ENCODE results near the gene LTF.
A peak's percentile ranks its signal among the peaks of the same experiment; 100 is the strongest.
"Not testable (repeated sequence)": the region's sequence is repeated elsewhere in the genome, so short reads cannot be mapped to it uniquely, and the experiment has no call there.

Gene LTF

GRCh38 chr3:46393554-46394434, 70.9 kb downstream of the LTF start:
- H3K4me3 ChIP-seq (replicated peaks; ENCODE audit: low read depth, low read length): no peak overlapping the region
- peak; percentile 74 for DNase-seq (ENCODE audit: low read depth)
- no peak for TF ChIP-seq CTCF (IDR thresholded peaks at IDR 0.05; ENCODE audit: low read length, missing control alignments)

DNA sequence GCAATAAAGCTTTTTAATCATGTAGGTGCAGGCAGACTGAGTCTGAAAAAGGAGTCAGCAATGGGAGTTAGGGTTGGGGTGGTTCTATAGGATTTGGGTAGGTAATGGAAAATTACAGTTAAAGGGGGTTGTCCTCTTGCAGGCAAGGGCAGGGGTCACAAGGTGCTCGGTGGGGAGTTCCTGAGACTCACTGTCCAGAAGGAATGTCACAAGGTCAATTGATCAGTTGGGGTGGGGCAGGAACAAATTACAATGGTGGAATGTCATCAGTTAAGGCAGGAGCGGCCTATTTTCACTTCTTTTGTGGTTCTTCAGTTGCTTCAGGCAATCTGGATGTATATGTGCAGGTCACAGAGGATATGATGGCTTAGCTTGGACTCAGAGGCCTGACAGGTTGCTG, 71.7 kb downstream of the LTF start:
- no peak for TF ChIP-seq CTCF (IDR thresholded peaks at IDR 0.05; ENCODE audit: low read length, missing control alignments)
- DNase-seq (ENCODE audit: low read depth): no peak
- no peak overlapping the region for H3K4me3 ChIP-seq (replicated peaks; ENCODE audit: low read depth, low read length)

- H3K4me3 ChIP-seq (replicated peaks; ENCODE audit: low read depth, low read length); DNase-seq (ENCODE audit: low read depth): not testable (repeated sequence)
Observed at GRCh38 chr3:46391526-46391925, 73.2 kb downstream of the LTF start.

DNA sequence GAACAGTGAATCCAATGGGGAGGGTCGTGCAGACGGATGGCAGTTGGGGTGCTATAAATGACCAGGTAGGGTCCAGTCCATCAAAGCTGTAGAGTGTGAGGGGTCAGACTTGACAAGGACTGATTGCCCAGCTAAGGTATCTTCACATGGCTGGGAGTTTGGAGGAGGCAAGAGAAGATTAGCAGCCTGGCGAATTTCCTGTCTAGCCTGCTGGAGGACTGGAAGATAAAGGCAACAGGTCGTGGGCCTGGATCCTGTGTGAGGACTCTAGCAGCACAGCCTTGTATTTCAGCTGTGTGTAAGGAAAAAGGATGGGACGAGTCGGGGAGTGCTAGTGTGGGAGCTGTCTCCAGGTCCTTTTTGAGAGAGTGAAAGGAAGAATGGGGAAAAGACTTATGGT, 75.4 kb downstream of the LTF start:
- no peak overlapping the region for H3K4me3 ChIP-seq (replicated peaks; ENCODE audit: low read depth, low read length)
- no peak for TF ChIP-seq CTCF (IDR thresholded peaks at IDR 0.05; ENCODE audit: low read length, missing control alignments)
- no peak for DNase-seq (ENCODE audit: low read depth)

DNA sequence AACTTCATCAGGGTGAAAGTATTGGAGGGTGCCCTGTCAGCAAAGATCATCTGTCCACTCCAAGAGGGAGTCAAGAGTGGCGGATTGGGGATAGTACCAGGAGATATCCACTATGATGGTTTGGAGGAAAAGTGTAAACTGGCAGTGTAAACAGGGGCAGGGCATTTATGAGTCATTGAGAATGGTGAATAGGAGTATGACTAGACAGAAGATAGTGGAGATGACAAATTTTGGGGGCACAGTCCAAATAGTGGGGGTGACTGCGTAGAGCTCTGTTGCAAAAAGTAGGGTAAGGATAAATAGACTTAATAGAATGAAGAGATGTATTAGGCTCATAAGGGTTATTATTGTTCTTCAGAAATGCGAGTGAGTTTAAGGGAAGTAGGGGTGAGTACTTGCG, 75.9 kb downstream of the LTF start:
- H3K4me3 ChIP-seq (replicated peaks; ENCODE audit: low read depth, low read length); DNase-seq (ENCODE audit: low read depth): not testable (repeated sequence)

GRCh38 chr3:46386205-46386604, 78.5 kb downstream of the LTF start:
- DNase-seq (ENCODE audit: low read depth): peak; percentile 38
- no peak for TF ChIP-seq CTCF (IDR thresholded peaks at IDR 0.05; ENCODE audit: low read length, missing control alignments)
- no peak overlapping the region for H3K4me3 ChIP-seq (replicated peaks; ENCODE audit: low read depth, low read length)

Measured in fibroblast of pulmonary artery (primary cell).